Prostate gland (tissue), 2 donors: ENCODE data around the gene BCL2L14. TPM values are rescaled to one million over a fixed set of nuclear protein-coding genes. Genes with fewer than 3 reads are reported as not detected.

ENCODE experiments used
- DNase-seq: peaks from one replicate; pipeline ENCODE4 v3.0.0-alpha.2; 2019; ENCODE audit warnings: low spot score
- H3K27ac ChIP-seq, 2 donors: fragments of 200-600 bp; sonication (generic); 2 replicates each; pipeline ENCODE4 v1.5.1; 2017 to 2019
- H3K27me3 ChIP-seq: fragments of 200-600 bp; sonication (generic); replicated peaks from 2 replicates; pipeline ENCODE4 v1.5.1; 2019; ENCODE audit not compliant: insufficient read depth
- H3K36me3 ChIP-seq, 2 donors: fragments of 200-600 bp; sonication (generic); 1 replicate in 1 of 2; 2 replicates in 1 of 2; pipeline versions ENCODE4 v1.5.1 to v1.8.1; 2017 to 2019
- H3K4me1 ChIP-seq: fragments of 200-600 bp; sonication (generic); replicated peaks from 2 replicates; pipeline ENCODE4 v1.5.1; 2019
- H3K4me3 ChIP-seq, 2 donors: fragments of 200-600 bp; sonication (generic); 2 replicates each; pipeline ENCODE4 v1.5.1; 2017 to 2019
- H3K9me3 ChIP-seq: fragments of 200-600 bp; sonication (generic); 2 replicates; pipeline ENCODE4 v1.5.1; 2017
- POLR2A ChIP-seq: fragments of 450-650 bp; IDR thresholded peaks from one replicate; pipeline ENCODE4 v1.6.1; 2016; ENCODE audit warnings: antibody characterized with exemption, mild to moderate bottlenecking
- POLR2AphosphoS5 ChIP-seq: sonication (generic); formaldehyde crosslinking; IDR thresholded peaks from one replicate; pipeline ENCODE4 v1.6.1; 2017; ENCODE audit warnings: antibody characterized with exemption
- WGBS: methylation state at CpG from one replicate; pipeline ENCODE4 v1.1.5; 2018; 5-methylcytosine and 5-hydroxymethylcytosine counted together
- intact Hi-C: fragments of 100-400 bp; cut with DNase I; formaldehyde crosslinking; loops from one replicate; pipeline ENCODE4 v1.14.2; 2022
- total RNA-seq, 2 donors: library from RNA; depleted of rRNA; stranded (reverse); fragments of >200 nt; gene quantifications; one replicate each; pipeline ENCODE4 v1.1.0, GENCODE V29; 2016
- TF ChIP-seq, protein P1 (sequence below), 4 experiments: fragments of 200-600 bp in 2 of 4; fragments of 450-650 bp in 2 of 4; sonication (generic) in 2 of 4; IDR thresholded peaks; 1 replicate in 3 of 4; 2 replicates in 1 of 4; pipeline ENCODE4 v1.5.1; 2016 to 2019; ENCODE audit warnings: antibody characterized with exemption in 4 of 4, mild to moderate bottlenecking in 2 of 4, moderate library complexity in 2 of 4

The BCL2L14 gene
- total RNA-seq, 2 donors from 2014 or later, result 6.0 to 14.0 TPM

DNA sequence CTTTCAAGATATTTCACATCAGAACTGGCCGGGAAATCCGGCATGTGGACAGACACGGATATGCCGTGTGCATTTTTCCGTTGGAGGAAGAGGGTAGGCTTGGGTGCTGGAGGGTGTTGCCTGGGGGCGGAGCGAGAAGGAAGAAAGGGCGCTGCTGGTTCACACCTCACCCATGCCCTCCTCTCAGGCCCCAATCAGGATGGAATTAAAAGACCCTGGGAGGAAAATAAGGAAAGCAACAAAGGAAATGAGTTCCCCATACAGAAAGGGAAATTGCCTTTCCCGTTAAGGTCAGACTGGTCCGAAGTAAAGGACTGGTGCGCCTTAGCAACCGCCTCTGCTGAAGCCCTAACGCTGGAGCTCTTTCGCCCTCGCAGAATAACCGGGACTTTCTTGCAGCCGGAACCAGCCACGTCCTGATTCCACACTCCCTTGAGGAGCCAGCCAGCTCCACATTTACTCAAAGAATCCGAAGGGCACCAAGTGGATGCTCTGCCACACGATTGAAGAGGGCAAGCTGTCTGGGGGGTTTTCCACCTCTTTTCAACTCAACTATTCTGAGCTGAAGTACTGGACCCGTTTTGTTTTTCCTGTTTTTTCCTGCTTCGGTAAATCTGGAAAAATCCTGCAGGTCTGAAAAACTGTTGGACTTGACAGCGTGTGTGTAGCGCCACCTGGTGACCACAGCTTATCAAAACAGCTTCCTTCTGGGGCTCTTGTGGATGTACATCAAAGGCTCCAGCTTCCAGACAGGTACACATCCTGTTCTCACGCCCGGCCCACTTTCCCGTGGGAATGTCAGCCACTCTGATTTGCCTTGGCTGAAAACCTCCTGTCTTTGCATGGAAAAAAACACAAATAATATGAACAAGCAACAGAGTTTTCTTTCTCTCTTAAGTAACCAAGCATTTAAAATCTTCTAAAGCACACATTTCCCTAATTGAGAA lies 37.6 kb upstream of the BCL2L14 start:
- intact Hi-C loops, result loop anchor here (2.0 to 10.0 kb wide), 4 partner anchors 138 to 662 kb away; partner anchors contain the start of gene GPR19
- Histone ChIP-seq H3K36me3 (no peaks in the 10 kb centered on the region), H3K4me1 (peaks cover 4% of the 10 kb centered on the region), H3K27ac (peak overlapping the region; percentile 64 to 70), H3K27me3 (no peaks in the 10 kb centered on the region), H3K4me3 (peak overlapping the region; percentile 7 to 25), H3K9me3 (no peaks in the 10 kb centered on the region)
- DNase-seq, result peak; percentile 84
- WGBS, result 5% methylated on average over 27 of the region's 27 CpGs
- TF ChIP-seq, protein P1, sequence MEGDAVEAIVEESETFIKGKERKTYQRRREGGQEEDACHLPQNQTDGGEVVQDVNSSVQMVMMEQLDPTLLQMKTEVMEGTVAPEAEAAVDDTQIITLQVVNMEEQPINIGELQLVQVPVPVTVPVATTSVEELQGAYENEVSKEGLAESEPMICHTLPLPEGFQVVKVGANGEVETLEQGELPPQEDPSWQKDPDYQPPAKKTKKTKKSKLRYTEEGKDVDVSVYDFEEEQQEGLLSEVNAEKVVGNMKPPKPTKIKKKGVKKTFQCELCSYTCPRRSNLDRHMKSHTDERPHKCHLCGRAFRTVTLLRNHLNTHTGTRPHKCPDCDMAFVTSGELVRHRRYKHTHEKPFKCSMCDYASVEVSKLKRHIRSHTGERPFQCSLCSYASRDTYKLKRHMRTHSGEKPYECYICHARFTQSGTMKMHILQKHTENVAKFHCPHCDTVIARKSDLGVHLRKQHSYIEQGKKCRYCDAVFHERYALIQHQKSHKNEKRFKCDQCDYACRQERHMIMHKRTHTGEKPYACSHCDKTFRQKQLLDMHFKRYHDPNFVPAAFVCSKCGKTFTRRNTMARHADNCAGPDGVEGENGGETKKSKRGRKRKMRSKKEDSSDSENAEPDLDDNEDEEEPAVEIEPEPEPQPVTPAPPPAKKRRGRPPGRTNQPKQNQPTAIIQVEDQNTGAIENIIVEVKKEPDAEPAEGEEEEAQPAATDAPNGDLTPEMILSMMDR (IDR thresholded peaks at IDR 0.05), result peak; percentile 87 to 95 (median 89)
- TF ChIP-seq POLR2A (peak; percentile 3), POLR2AphosphoS5 (peak; percentile 41)

DNA sequence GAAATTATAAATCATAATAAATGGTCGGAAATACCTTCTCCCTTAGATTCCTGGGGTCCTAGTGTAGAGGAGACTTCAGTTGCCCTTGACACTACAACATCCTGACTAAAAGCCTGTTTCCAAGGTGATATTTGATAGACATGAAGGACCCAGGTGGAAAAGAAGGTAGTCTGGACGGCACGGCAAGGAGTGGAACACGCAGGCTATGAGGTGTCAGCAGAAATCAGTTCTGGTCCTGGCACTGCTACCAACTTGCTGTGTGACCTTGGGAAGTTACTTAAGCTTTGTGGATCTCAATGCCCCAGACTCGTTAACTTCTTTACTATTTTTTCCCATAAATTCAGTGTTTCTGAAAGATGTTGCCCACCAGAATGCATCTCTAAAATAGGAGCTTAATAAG lies 36.9 kb upstream of the BCL2L14 start:
- intact Hi-C loops, result loop anchor here (2.0 to 10.0 kb wide), 4 partner anchors 139 to 661 kb away; partner anchors contain the start of gene GPR19
- H3K9me3 ChIP-seq, result no peaks in the 10 kb centered on the region
- H3K27ac ChIP-seq, result no peak overlapping the region
- TF ChIP-seq, protein P1 (IDR thresholded peaks at IDR 0.05), result no peak
- TF ChIP-seq POLR2A (no peak), POLR2AphosphoS5 (no peak)
- peaks cover 4% of the 10 kb centered on the region for H3K4me1 ChIP-seq
- DNase-seq, result no peak
- 50% methylated on average over 5 of the region's 5 CpGs for WGBS
- no peaks in the 10 kb centered on the region for H3K27me3 ChIP-seq
- H3K4me3 ChIP-seq, result no peak overlapping the region
- H3K36me3 ChIP-seq, result no peaks in the 10 kb centered on the region

DNA sequence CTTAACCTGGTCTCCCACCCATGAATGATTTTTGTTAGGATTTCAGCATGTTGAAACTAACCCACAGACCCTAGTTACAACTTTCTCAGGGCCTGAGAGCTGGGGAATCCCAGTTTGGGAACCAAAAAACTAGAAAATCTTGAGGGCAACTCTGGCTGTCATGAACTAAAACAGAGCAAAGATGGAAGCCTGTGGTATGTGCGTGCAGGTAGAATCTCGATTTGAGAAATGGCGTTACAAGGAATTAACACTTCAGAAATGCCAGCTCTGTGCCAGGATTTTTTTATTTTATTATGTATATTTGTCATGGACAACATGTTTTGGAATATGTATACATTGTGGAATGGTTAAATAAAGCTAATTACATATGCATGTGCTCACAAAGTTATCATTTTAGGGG lies 36.4 kb upstream of the BCL2L14 start:
- WGBS, result 93% methylated on average over 3 of the region's 3 CpGs
- intact Hi-C loops, result loop anchor here (10.0 kb wide), 3 partner anchors 140 to 660 kb away; partner anchors contain the start of gene GPR19
- no peaks in the 10 kb centered on the region for H3K27me3 ChIP-seq
- H3K9me3 ChIP-seq, result no peaks in the 10 kb centered on the region
- no peak overlapping the region for H3K4me3 ChIP-seq
- no peak overlapping the region for H3K27ac ChIP-seq
- H3K4me1 ChIP-seq, result peaks cover 4% of the 10 kb centered on the region
- TF ChIP-seq POLR2A (no peak), POLR2AphosphoS5 (no peak)
- TF ChIP-seq, protein P1 (IDR thresholded peaks at IDR 0.05), result no peak
- no peak for DNase-seq
- H3K36me3 ChIP-seq, result no peaks in the 10 kb centered on the region

DNA sequence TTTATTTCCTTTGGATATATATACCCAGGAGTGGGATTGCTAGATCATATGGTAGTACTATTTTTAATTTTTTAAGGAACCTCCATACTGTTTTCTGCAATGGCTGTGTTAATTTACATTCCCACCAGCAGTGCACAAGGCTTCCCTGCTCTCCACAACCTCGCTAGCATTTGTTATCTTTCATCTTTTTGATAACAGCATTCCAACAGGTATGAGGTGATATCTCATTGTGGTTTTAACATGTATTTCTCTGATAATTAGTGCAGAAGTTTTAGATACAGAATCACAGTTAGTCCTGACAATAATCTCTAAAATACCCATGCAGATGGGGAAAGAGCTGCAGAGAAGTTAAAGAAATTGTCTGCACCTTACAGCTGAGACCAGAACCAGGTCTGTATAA lies 35.5 kb upstream of the BCL2L14 start:
- H3K4me1 ChIP-seq, result peaks cover 4% of the 10 kb centered on the region
- TF ChIP-seq POLR2A (no peak), POLR2AphosphoS5 (no peak)
- TF ChIP-seq, protein P1 (IDR thresholded peaks at IDR 0.05), result no peak
- intact Hi-C loops, result loop anchor here (10.0 kb wide), 3 partner anchors 140 to 660 kb away; partner anchors contain the start of gene GPR19

More for the DNA sequence above, 35.5 kb upstream of the BCL2L14 start:
- H3K36me3 ChIP-seq, result no peaks in the 10 kb centered on the region
- 68% methylated on average over 1 of the region's 1 CpG for WGBS
- no peak overlapping the region for H3K27ac ChIP-seq
- H3K27me3 ChIP-seq, result no peaks in the 10 kb centered on the region
- no peak for DNase-seq
- H3K4me3 ChIP-seq, result no peak overlapping the region
- H3K9me3 ChIP-seq, result no peaks in the 10 kb centered on the region
